ENCODE data around the gene PTPN1.
"Not testable (repeated sequence)": the region's sequence is repeated elsewhere in the genome, so short reads cannot be mapped to it uniquely, and the experiment has no call there.

PTPN1 gene

DNA sequence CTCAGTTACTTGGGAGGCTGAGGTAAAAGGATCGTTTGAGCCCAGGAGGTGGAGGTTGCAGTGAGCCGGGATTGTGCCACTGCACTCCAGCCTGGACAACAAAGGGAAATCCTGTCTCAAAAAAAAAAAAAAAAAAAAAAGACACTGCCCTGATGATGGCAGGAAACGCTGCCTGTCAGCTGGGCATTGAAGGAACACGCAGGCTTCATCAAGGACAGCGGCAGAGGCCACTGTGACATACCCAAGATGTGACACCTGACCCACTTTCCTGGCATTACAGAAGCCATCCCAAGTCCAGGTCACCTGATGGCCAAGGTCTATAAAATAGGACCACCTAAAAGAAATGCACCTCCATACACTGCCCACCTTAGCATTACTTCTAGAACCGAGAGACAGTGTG, 105.2 kb downstream of the PTPN1 start:
- no peak for FAIRE-seq

GRCh38 chr20:50617022-50617421, 106.8 kb downstream of the PTPN1 start:
- FAIRE-seq, result no peak

DNA sequence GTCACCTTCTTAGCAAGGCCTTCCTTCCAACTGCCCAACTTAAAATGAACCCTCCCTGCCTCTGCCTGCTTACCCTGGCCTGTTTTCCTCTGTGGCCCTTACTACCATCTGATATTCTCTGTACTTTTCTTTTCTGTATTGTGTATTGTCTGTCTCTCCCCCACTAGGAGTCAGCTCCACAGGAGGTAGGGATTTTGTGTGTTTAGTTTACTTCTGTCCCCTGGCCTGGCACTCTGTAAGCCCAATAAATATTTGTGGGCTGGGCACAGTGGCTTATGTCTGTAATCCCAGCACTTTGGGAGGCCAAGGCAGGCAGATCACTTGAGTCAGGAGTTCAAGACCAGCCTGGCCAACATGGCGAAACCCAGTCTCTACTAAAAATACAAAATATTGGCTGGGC, 108.4 kb downstream of the PTPN1 start:
- no peak for FAIRE-seq

DNA sequence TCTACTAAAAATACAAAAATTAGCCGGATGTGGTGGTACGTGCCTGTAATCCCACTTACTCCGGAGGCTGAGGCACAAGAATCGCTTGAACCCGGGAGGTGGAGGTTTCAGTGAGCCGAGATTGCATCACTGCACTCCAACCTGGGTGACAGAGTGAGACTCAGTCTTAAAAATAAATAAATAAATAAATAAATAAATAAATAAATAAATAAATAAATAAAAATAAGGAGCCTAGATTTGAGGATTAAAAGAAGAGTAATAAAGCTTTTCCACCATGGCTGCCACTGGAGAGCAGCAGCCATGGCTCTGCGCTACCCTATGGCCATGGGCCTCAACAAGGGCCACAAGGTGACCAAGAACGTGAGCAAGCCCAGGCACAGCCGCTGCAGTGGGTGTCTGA, 110.3 kb downstream of the PTPN1 start:
- not testable (repeated sequence) for FAIRE-seq

DNA sequence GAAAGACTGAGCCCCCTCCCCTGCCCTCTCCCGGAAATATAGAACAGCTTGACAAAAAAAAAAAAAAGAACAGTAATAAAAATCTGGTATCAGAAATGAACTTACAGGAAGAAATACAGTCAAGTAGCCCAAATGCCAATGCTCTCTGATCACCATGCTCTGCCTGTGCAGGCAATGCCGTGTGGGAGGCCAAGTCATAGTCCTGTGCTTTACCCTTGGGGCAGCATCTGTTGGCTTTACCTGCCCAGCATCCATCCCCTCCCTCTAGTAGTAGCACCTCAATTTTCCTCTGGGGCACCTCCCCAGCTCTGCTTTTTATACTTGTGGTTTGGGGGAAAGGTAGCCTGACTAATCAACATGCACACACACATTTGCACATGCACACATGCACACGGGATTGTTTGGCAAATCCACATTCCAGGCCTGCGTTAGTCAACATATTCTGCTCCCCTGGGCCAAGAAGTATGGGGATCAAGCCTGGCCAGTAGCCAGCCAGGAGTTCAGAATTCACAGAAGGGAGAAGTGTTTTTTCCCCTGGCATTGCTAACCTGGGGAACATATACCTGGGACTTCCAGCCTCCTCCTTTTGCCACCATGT, 111.0 kb downstream of the PTPN1 start:
- FAIRE-seq, result no peak

GRCh38 chr20:50624351-50625016, 114.3 kb downstream of the PTPN1 start:
- FAIRE-seq, result no peak

GRCh38 chr20:50625986-50626677, 115.9 kb downstream of the PTPN1 start:
- FAIRE-seq, result no peak

- no peak for FAIRE-seq
Measured at GRCh38 chr20:50627747-50628146, 117.6 kb downstream of the PTPN1 start.

DNA sequence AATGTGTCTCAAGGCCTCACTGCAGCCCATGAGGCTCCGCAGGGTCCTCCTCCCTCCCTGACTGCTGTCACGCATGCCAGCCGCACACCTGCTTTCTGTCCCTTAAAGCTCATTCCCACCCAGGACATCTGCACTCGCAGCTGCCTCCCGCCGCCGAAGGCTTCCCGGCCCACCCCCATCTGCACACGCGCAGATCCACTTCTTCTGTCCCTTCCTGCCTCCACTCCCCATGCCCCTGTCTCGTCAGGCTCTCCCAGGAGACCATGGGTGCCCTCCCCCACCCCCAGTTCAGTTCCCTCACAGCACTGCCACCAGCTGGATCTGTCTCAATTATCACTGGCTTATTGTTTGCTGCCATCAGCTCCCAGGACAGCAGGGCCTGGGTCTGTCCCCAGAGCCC, 118.1 kb downstream of the PTPN1 start:
- FAIRE-seq, result no peak

- FAIRE-seq, result no peak
Measured at GRCh38 chr20:50628853-50629669, 118.9 kb downstream of the PTPN1 start.

GRCh38 chr20:50629670-50630045, 119.5 kb downstream of the PTPN1 start:
- no peak for FAIRE-seq

DNA sequence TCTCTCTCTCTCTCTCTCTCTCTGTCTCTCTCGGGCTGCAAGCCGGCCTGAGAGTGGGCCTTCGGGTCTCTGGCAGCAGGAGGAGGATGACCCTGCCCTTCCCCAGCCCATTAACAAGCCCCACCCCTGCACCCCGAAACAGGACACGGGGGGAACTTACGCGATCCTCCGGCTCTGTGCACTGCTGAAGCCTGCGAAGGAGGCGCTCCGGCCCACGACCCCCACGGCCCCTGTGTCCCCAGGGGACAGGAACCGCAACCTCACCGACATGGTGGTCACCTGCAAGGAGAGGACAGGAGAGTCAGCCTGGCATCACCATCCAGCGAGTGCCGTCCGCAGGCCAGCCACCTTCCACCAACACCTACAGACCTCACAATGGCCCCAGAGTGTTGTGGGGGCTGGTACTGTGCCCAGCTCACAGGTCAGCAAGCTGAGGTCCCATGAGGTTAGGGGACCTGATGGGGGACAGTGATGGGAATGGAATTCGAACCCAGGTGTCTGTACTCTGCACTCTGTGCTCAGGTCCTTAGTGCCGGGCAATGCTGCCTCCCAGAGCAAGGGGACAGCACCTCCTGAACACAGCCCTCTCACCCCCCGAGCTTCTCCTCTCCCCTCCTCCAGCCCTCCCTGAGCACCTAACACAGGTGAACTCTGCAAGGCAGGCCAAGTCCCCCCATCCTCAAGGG, 120.5 kb downstream of the PTPN1 start:
- no peak for FAIRE-seq

GRCh38 chr20:50632236-50632635, 122.1 kb downstream of the PTPN1 start:
- FAIRE-seq, result no peak

DNA sequence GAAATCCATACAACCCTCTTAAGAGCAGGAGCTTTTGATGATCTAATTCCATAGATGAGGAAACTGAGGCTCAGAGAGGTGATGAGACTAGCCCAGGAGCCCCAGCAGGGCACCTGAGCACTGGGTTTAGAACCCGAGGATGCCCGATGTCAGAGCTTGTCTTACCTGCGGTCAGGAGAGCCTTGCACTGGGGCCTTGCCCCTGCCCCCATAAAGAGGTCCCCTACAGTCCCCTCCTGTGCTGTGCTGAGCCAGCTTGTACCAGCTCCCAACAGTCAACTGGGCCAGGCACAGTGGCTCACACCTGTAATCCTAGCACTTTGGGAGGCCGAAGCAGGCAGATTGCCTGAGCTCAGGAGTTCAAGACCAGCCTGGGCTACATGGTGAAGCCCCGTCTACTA, 122.5 kb downstream of the PTPN1 start:
- no peak for FAIRE-seq

DNA sequence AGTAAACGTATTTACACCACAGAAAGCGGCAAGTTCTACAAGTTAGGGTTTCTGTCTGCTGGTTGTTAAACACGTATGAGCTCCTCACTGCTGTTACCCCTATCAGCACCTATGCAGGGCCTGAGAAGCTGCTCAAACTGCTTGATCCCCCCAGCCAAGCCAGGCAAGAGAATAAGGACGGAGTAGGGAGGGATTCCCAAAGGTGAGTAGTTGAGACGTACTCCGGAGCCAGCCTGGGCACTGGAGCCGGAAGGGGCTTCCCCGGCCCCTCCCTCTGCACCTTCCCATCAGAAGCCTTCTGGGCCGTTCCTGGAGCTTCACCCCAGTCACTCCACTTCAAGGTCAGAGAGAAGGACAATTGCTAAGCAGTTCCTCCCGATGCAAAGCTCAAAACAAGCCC, 123.2 kb downstream of the PTPN1 start:
- FAIRE-seq, result no peak

GRCh38 chr20:50634191-50634590, 124.0 kb downstream of the PTPN1 start:
- FAIRE-seq, result no peak
